Hepatocyte (in vitro differentiated cells): ENCODE measurements around the gene GRM8. TPM values are rescaled to one million over a fixed set of nuclear protein-coding genes. Genes with fewer than 3 reads are reported as not detected.

Experiments
- DNase-seq: peaks from one replicate; pipeline ENCODE4 v3.0.0-alpha.2; 2016; ENCODE audit warnings: low spot score
- H2AFZ ChIP-seq: fragments of 200-600 bp; sonication (generic); 2 replicates; pipeline ENCODE4 v1.6.0; 2016; ENCODE audit warnings: antibody characterized with exemption, mild to moderate bottlenecking
- H3K27ac ChIP-seq: fragments of 200-600 bp; sonication (generic); 2 replicates; pipeline ENCODE4 v1.5.1; 2016; ENCODE audit warnings: mild to moderate bottlenecking
- H3K27me3 ChIP-seq: fragments of 200-600 bp; sonication (generic); 2 replicates; pipeline ENCODE4 v1.6.1; 2016
- H3K36me3 ChIP-seq: fragments of 200-600 bp; sonication (generic); replicated peaks from 2 replicates; pipeline ENCODE4 v1.5.1; 2016; ENCODE audit warnings: low read depth; ENCODE audit not compliant: insufficient read depth
- H3K4me1 ChIP-seq: fragments of 200-600 bp; sonication (generic); 2 replicates; pipeline ENCODE4 v1.5.1; 2016; ENCODE audit warnings: mild to moderate bottlenecking, moderate library complexity; ENCODE audit not compliant: insufficient read depth
- H3K4me2 ChIP-seq: fragments of 200-600 bp; sonication (generic); 2 replicates; pipeline ENCODE4 v1.6.0; 2016
- H3K4me3 ChIP-seq: fragments of 200-600 bp; sonication (generic); 2 replicates; pipeline ENCODE4 v1.5.1; 2016; ENCODE audit warnings: mild to moderate bottlenecking
- H3K79me2 ChIP-seq: fragments of 200-600 bp; sonication (generic); 2 replicates; pipeline ENCODE4 v1.6.0; 2017; ENCODE audit warnings: mild to moderate bottlenecking
- H3K9me2 ChIP-seq: fragments of 200-600 bp; sonication (generic); replicated peaks from 2 replicates; pipeline ENCODE4 v1.6.0; 2017; ENCODE audit warnings: mild to moderate bottlenecking; ENCODE audit not compliant: insufficient read depth
- H3K9me3 ChIP-seq: fragments of 200-600 bp; sonication (generic); 2 replicates; pipeline ENCODE4 v1.5.1; 2016; ENCODE audit warnings: low read depth, mild to moderate bottlenecking
- H4K20me1 ChIP-seq: fragments of 200-600 bp; sonication (generic); 2 replicates; pipeline ENCODE4 v1.6.0; 2016; ENCODE audit warnings: mild to moderate bottlenecking; ENCODE audit not compliant: insufficient read depth, poor library complexity, severe bottlenecking
- EZH2 ChIP-seq: fragments of 200-600 bp; sonication (generic); IDR thresholded peaks from 2 replicates; pipeline ENCODE4 v1.6.1; 2016; ENCODE audit warnings: antibody characterized with exemption, mild to moderate bottlenecking, borderline replicate concordance
- EZH2phosphoT487 ChIP-seq: fragments of 200-600 bp; sonication (generic); IDR thresholded peaks from one replicate; pipeline ENCODE4 v1.6.1; 2018; ENCODE audit warnings: antibody characterized with exemption, mild to moderate bottlenecking, low read depth, moderate library complexity; ENCODE audit not compliant: unreplicated experiment, severe bottlenecking
- WGBS: methylation state at CpG from one replicate; pipeline ENCODE4 v1.1.6; 2016; ENCODE audit warnings: low lambda C conversion rate; ENCODE audit errors: missing lambda C conversion rate; 5-methylcytosine and 5-hydroxymethylcytosine counted together
- polyA plus RNA-seq: library from polyadenylated mRNA; unstranded; fragments of >200 nt; fragmentation: Nextera tagmentation; extraction: Ambion mirVana; gene quantifications from 2 replicates; pipeline ENCODE4 v1.2.1, GENCODE V29; 2016
- total RNA-seq: library from RNA; depleted of rRNA; stranded (reverse); fragments of >200 nt; gene quantifications from 2 replicates; pipeline ENCODE4 v1.2.3, GENCODE V29; 2014
- TF ChIP-seq, protein P1 (sequence below): fragments of 200-600 bp; sonication (generic); IDR thresholded peaks from 2 replicates; pipeline ENCODE4 v1.5.1; 2016; ENCODE audit warnings: antibody characterized with exemption, mild to moderate bottlenecking; ENCODE audit not compliant: poor library complexity

GRM8 gene
- total and polyA plus RNA-seq, 2 experiments from 2014 or later = 0.62 to 4.5 TPM

DNA sequence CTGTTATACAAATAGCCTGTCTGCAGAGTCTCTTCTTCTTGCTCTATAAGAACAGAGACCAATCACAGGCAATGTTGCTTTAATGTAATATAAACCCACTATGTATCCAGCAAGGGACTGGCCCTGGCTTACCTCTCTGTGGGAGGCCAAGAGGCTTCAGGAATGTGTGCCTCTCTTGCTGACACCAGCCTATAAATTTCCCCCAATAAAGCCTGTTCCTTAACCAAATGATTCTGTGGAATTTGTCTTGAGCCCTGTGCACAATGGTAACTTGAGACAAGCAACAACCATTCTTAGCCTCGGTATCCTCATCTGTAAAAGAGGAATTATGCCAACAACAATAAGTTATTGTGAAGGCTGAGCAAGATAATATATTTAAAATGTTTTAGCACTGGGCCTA is 563.7 kb downstream of the GRM8 start:
- Histone ChIP-seq H3K4me2 (no peak overlapping the region), H3K4me3 (no peak overlapping the region), H3K36me3 (no peaks in the 10 kb centered on the region), H3K27me3 (no peaks in the 10 kb centered on the region), H3K79me2 (no peaks in the 10 kb centered on the region), H2AFZ (no peak overlapping the region), H3K4me1 (no peaks in the 10 kb centered on the region), H3K9me2 (no peaks in the 10 kb centered on the region), H3K27ac (no peak overlapping the region), H4K20me1 (no peaks in the 10 kb centered on the region), H3K9me3 (no peaks in the 10 kb centered on the region)
- TF ChIP-seq EZH2phosphoT487 (no peak), EZH2 (no peak)
- TF ChIP-seq, protein P1, sequence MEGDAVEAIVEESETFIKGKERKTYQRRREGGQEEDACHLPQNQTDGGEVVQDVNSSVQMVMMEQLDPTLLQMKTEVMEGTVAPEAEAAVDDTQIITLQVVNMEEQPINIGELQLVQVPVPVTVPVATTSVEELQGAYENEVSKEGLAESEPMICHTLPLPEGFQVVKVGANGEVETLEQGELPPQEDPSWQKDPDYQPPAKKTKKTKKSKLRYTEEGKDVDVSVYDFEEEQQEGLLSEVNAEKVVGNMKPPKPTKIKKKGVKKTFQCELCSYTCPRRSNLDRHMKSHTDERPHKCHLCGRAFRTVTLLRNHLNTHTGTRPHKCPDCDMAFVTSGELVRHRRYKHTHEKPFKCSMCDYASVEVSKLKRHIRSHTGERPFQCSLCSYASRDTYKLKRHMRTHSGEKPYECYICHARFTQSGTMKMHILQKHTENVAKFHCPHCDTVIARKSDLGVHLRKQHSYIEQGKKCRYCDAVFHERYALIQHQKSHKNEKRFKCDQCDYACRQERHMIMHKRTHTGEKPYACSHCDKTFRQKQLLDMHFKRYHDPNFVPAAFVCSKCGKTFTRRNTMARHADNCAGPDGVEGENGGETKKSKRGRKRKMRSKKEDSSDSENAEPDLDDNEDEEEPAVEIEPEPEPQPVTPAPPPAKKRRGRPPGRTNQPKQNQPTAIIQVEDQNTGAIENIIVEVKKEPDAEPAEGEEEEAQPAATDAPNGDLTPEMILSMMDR = no peak
- 35% methylated on average over 1 of the region's 1 CpG for WGBS
- DNase-seq = no peak

DNA sequence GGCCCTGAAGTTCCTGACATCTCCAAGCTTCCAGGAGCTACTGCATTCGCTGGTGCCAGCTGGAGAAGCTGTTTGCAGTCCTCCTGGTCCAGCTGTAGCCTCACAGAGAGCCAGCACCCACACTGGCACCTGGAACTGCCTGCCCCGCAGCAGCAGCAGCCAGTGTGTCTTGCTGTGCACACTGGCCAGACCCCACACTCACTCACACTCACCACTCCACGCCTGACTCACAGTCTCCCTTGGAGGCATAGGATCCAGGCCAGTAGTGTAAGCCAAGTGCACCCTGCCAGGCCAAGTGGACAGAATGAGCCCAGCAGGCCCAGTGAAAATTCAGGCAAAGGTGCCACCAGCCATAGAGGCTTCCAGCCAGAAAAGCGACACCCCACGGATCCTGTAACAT is 566.3 kb downstream of the GRM8 start:
- Histone ChIP-seq H3K27me3 (no peaks in the 10 kb centered on the region), H3K36me3 (no peaks in the 10 kb centered on the region), H3K9me2 (no peaks in the 10 kb centered on the region), H3K4me1 (no peaks in the 10 kb centered on the region), H3K9me3 (no peaks in the 10 kb centered on the region), H2AFZ (no peak overlapping the region), H4K20me1 (no peaks in the 10 kb centered on the region), H3K4me2 (no peak overlapping the region), H3K4me3 (no peak overlapping the region), H3K27ac (no peak overlapping the region), H3K79me2 (no peaks in the 10 kb centered on the region)
- 98% methylated on average over 5 of the region's 5 CpGs for WGBS
- TF ChIP-seq EZH2phosphoT487 = no peak
- TF ChIP-seq EZH2 = no peak
- TF ChIP-seq, protein P1 = no peak
- DNase-seq = no peak

DNA sequence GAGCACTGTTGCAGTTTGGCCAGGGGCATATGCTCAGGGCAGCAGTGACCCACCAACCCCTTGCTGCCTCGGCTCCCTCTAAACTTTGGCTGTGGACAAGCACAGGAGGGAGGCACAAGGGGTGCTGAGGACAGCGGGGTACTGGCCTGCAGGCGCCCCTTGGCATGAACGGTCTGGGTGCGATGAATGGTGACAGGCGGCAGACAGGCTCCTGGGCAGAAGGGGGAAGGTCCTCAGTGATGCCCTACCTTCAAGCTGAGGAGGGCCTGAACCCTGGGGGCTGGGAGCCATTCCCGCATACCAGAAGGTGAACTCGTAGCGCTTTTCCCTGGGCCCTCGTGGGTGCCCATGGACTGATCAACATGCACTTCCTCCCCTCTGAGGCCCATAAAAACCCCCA is 567.1 kb downstream of the GRM8 start:
- no peaks in the 10 kb centered on the region for H4K20me1 ChIP-seq
- no peak for DNase-seq
- TF ChIP-seq, protein P1 = no peak
- no peak for TF ChIP-seq EZH2
- TF ChIP-seq EZH2phosphoT487 = no peak
- H3K79me2 ChIP-seq = no peaks in the 10 kb centered on the region
- H3K4me2 ChIP-seq = no peak overlapping the region
- H3K4me3 ChIP-seq = no peak overlapping the region
- H3K9me3 ChIP-seq = no peaks in the 10 kb centered on the region
- H3K4me1 ChIP-seq = no peaks in the 10 kb centered on the region
- no peak overlapping the region for H2AFZ ChIP-seq
- 96% methylated on average over 10 of the region's 10 CpGs for WGBS
- no peaks in the 10 kb centered on the region for H3K27me3 ChIP-seq
- H3K9me2 ChIP-seq = no peaks in the 10 kb centered on the region
- no peaks in the 10 kb centered on the region for H3K36me3 ChIP-seq
- no peak overlapping the region for H3K27ac ChIP-seq

DNA sequence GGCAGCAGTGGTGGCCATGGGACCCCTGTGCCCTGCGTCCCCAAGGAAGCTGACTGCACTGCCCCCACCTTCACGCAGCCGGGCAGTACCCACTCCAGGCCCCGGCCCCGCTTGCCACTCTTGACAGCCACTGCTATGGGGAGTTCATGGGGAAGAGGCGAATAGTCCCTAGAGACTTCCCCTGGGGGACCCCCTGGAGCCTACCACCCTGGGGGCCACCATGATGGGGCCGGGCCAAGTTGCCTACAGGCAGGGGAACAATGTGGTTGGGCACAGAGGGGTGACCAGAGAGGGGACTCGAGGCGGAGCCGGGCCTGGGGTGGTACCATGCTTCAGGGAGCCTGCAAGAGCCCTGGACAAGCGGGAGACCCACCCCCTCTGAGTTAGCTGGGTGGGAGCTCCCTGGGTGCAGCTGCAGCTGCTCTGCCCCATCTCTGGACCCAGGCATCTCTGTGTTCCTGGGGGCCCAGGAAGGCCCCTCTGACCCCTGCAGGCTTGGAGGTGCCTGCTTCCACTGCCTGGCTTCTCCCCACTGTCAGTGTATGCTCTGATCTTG is 567.6 kb downstream of the GRM8 start:
- H3K27me3 ChIP-seq = no peaks in the 10 kb centered on the region
- no peaks in the 10 kb centered on the region for H3K4me1 ChIP-seq
- H3K36me3 ChIP-seq = no peaks in the 10 kb centered on the region
- no peak overlapping the region for H3K4me2 ChIP-seq
- no peak for DNase-seq
- H3K9me3 ChIP-seq = no peaks in the 10 kb centered on the region
- H3K9me2 ChIP-seq = no peaks in the 10 kb centered on the region
- TF ChIP-seq EZH2 (no peak), EZH2phosphoT487 (no peak)
- TF ChIP-seq, protein P1 = no peak
- no peak overlapping the region for H3K27ac ChIP-seq
- no peaks in the 10 kb centered on the region for H3K79me2 ChIP-seq
- WGBS = 99% methylated on average over 11 of the region's 11 CpGs
- no peak overlapping the region for H3K4me3 ChIP-seq
- no peaks in the 10 kb centered on the region for H4K20me1 ChIP-seq
- H2AFZ ChIP-seq = no peak overlapping the region
